GM12878 (cell line): ENCODE results near the gene SELENOO.

ENCODE experiments used
- BHLHE40 ChIP-seq, 2 experiments: fragments of 450-650 bp in 1 of 2; IDR thresholded peaks; 2 replicates each; pipeline ENCODE4 v1.6.1; 2011 to 2017; ENCODE audit warnings: low read depth in 2 of 2, borderline replicate concordance in 1 of 2, improper control_type of control experiment in 1 of 2, low read length in 1 of 2, mild to moderate bottlenecking in 1 of 2
- BMI1 ChIP-seq: fragments of 450-650 bp; IDR thresholded peaks from 2 replicates; pipeline ENCODE4 v1.6.1; 2016; ENCODE audit warnings: mild to moderate bottlenecking, moderate library complexity, borderline replicate concordance
- CTCF ChIP-seq, 3 experiments: IDR thresholded peaks in 2 of 3; conservative IDR thresholded peaks in 1 of 3; 2 replicates each; pipeline ENCODE4 v1.5.1; 2011; ENCODE audit warnings: low read depth in 3 of 3, low read length in 3 of 3, mild to moderate bottlenecking in 3 of 3, control low read depth in 2 of 3, moderate library complexity in 2 of 3, inconsistent platforms in 1 of 3, mixed read lengths in 1 of 3; ENCODE audit not compliant: control insufficient read depth in 2 of 3, insufficient read depth in 1 of 3; ENCODE audit errors: extremely low read depth in 1 of 3
- EP300 ChIP-seq, 2 experiments: fragments of 150-350 bp in 1 of 2; IDR thresholded peaks; 2 replicates each; pipeline ENCODE4 v1.6.1; 2011 to 2012; ENCODE audit warnings: low read depth in 2 of 2, low read length in 2 of 2, borderline replicate concordance in 1 of 2, improper control_type of control experiment in 1 of 2, inconsistent platforms in 1 of 2; ENCODE audit not compliant: control insufficient read depth in 1 of 2
- EZH2 ChIP-seq: IDR thresholded peaks from 2 replicates; pipeline ENCODE4 v1.6.1; 2012; ENCODE audit warnings: low read depth, mild to moderate bottlenecking, control low read depth, inconsistent platforms, low read length, borderline replicate concordance; ENCODE audit not compliant: control insufficient read depth
- HDAC6 ChIP-seq: fragments of 200-600 bp; sonication (generic); IDR thresholded peaks from one replicate; pipeline ENCODE4 v1.8.0; 2017; ENCODE audit warnings: antibody characterized with exemption; ENCODE audit not compliant: unreplicated experiment
- HSF1 ChIP-seq: fragments of 150-350 bp; IDR thresholded peaks from 2 replicates; pipeline ENCODE4 v1.6.1; 2014; ENCODE audit warnings: mild to moderate bottlenecking, low read depth, low read length
- KDM1A ChIP-seq: fragments of 200-600 bp; sonication (generic); IDR thresholded peaks from 2 replicates; pipeline ENCODE4 v1.6.1; 2016; ENCODE audit warnings: borderline replicate concordance
- NFYB ChIP-seq: IDR thresholded peaks from 2 replicates; pipeline ENCODE4 v1.6.1; 2011; ENCODE audit warnings: low read depth, mild to moderate bottlenecking, low read length, improper control_type of control experiment, moderate library complexity; ENCODE audit not compliant: insufficient read depth
- RCOR1 ChIP-seq: conservative IDR thresholded peaks from 2 replicates; pipeline ENCODE4 v1.6.1; 2012; ENCODE audit warnings: low read depth, low read length, improper control_type of control experiment
- RFX5 ChIP-seq: IDR thresholded peaks from 2 replicates; pipeline ENCODE4 v1.6.1; 2011; ENCODE audit warnings: low read depth, low read length, improper control_type of control experiment
- SP1 ChIP-seq: IDR thresholded peaks from one replicate; pipeline ENCODE4 v1.6.1; 2011; ENCODE audit warnings: low read depth, low read length
- ZZZ3 ChIP-seq: IDR thresholded peaks from 2 replicates; pipeline ENCODE4 v1.6.1; 2011; ENCODE audit warnings: low read depth; ENCODE audit not compliant: control insufficient read depth, insufficient read length

- no peak for TF ChIP-seq BHLHE40 (IDR thresholded peaks at IDR 0.05; ENCODE audit: borderline replicate concordance in 1 of 2, low read depth in 2 of 2, low read length in 1 of 2)
- TF ChIP-seq KDM1A: no peak
- no peak for TF ChIP-seq NFYB
- TF ChIP-seq EZH2: no peak
- TF ChIP-seq CTCF (IDR thresholded peaks at IDR 0.05 in 2 of 3, conservative IDR thresholded peaks at IDR 0.05 in 1 of 3; ENCODE audit: control insufficient read depth in 2 of 3, extremely low read depth in 1 of 3, insufficient read depth in 1 of 3, low read depth in 3 of 3, low read length in 3 of 3): no peak
- TF ChIP-seq BMI1: no peak
- TF ChIP-seq ZZZ3: no peak
- TF ChIP-seq HDAC6: no peak
- TF ChIP-seq SP1: no peak
- no peak for TF ChIP-seq HSF1
- TF ChIP-seq RFX5: no peak
- no peak for TF ChIP-seq RCOR1
- TF ChIP-seq EP300 (IDR thresholded peaks at IDR 0.05; ENCODE audit: borderline replicate concordance in 1 of 2, control insufficient read depth in 1 of 2, low read depth in 2 of 2, low read length in 2 of 2): no peak
Observed at GRCh38 chr22:50161508-50162390, 39.1 kb upstream of the SELENOO start.
